Skeletal muscle tissue (tissue), 4 donors: ENCODE measurements around the gene RPS6KB2. TPM values are rescaled to one million over a fixed set of nuclear protein-coding genes. Genes with fewer than 3 reads are reported as not detected.
"Not testable (repeated sequence)": the region's sequence is repeated elsewhere in the genome, so short reads cannot be mapped to it uniquely, and the experiment has no call there.

Experiments used
- H3K27ac ChIP-seq: one replicate; pipeline ENCODE4 v1.7.0; 2013; ENCODE audit warnings: mild to moderate bottlenecking, low read depth, low read length, inconsistent platforms
- H3K27me3 ChIP-seq, 3 donors: one replicate each; pipeline ENCODE4 v1.7.0; 2013; ENCODE audit warnings: low read length in 3 of 3; ENCODE audit not compliant: control insufficient read depth in 3 of 3, insufficient read depth in 3 of 3
- H3K36me3 ChIP-seq, 3 donors: one replicate each; pipeline ENCODE4 v1.7.0; 2013; ENCODE audit warnings: low read length in 3 of 3; ENCODE audit not compliant: control insufficient read depth in 3 of 3, insufficient read depth in 3 of 3
- H3K4me1 ChIP-seq, 3 donors: one replicate each; pipeline ENCODE4 v1.7.0; 2013; ENCODE audit warnings: low read length in 3 of 3, mild to moderate bottlenecking in 3 of 3; ENCODE audit not compliant: control insufficient read depth in 3 of 3, insufficient read depth in 3 of 3
- H3K4me3 ChIP-seq, 3 donors: one replicate each; pipeline ENCODE4 v1.7.0; 2013; ENCODE audit warnings: low read length in 3 of 3
- H3K9ac ChIP-seq, 3 donors: one replicate each; pipeline ENCODE4 v1.7.0; 2013; ENCODE audit warnings: low read length in 3 of 3, mild to moderate bottlenecking in 3 of 3, moderate library complexity in 2 of 3, low read depth in 1 of 3
- H3K9me3 ChIP-seq, 3 donors: one replicate each; pipeline ENCODE4 v1.7.0; 2013; ENCODE audit warnings: low read length in 3 of 3; ENCODE audit not compliant: control insufficient read depth in 3 of 3
- total RNA-seq: library from RNA; depleted of rRNA; stranded (reverse); fragments of >200 nt; gene quantifications from one replicate; pipeline ENCODE4 v1.2.3, GENCODE V29; 2014
- donor health status: Osteomylitis.

Gene RPS6KB2
- total RNA-seq, 1 donor from 2014 or later = 23.5 TPM

- H3K36me3 ChIP-seq, H3K9me3 ChIP-seq, H3K27me3 ChIP-seq, H3K27ac ChIP-seq: not testable (repeated sequence)
- H3K9ac ChIP-seq = peak overlapping the region in 1 of 3 donors; percentile 43
- H3K4me1 ChIP-seq = peaks cover 19 to 28% (median 21%) of the 10 kb centered on the region in 3 donors
- H3K4me3 ChIP-seq = peak overlapping the region; percentile 69 to 76 (median 73)
Observed at GRCh38 chr11:67465530-67465929, 37.2 kb downstream of the RPS6KB2 start.

- Histone ChIP-seq H3K4me3 (no peak overlapping the region), H3K27ac (no peak overlapping the region), H3K27me3 (no peaks in the 10 kb centered on the region), H3K9me3 (no peaks in the 10 kb centered on the region), H3K9ac (no peak overlapping the region), H3K4me1 (peaks cover 19 to 28% (median 21%) of the 10 kb centered on the region in 3 donors), H3K36me3 (peaks cover 0 to 2% (median 0%) of the 10 kb centered on the region in 3 donors)
Observed at GRCh38 chr11:67466367-67466766, 38.1 kb downstream of the RPS6KB2 start.

GRCh38 chr11:67466962-67467771 is 38.9 kb downstream of the RPS6KB2 start:
- no peaks in the 10 kb centered on the region for H3K9me3 ChIP-seq
- H3K27me3 ChIP-seq = no peaks in the 10 kb centered on the region
- peaks cover 0 to 2% (median 0%) of the 10 kb centered on the region in 3 donors for H3K36me3 ChIP-seq
- H3K4me1 ChIP-seq = peaks cover 19 to 28% (median 21%) of the 10 kb centered on the region in 3 donors
- peak overlapping the region in 1 of 3 donors; percentile 33 for H3K9ac ChIP-seq
- no peak overlapping the region for H3K27ac ChIP-seq
- H3K4me3 ChIP-seq = no peak overlapping the region

- Histone ChIP-seq H3K9ac (peak overlapping the region; percentile 10 to 85 (median 83)), H3K27ac (peak overlapping the region; percentile 76)
Observed at GRCh38 chr11:67468056-67468455, 39.8 kb downstream of the RPS6KB2 start.

GRCh38 chr11:67468456-67468758 is 40.1 kb downstream of the RPS6KB2 start:
- H3K9ac ChIP-seq = peak overlapping the region; percentile 10 to 85 (median 83)
- H3K9me3 ChIP-seq = no peaks in the 10 kb centered on the region
- H3K27me3 ChIP-seq = peaks cover 0 to 2% (median 0%) of the 10 kb centered on the region in 3 donors
- peaks cover 19 to 28% (median 21%) of the 10 kb centered on the region in 3 donors for H3K4me1 ChIP-seq
- peak overlapping the region; percentile 71 to 84 (median 84) for H3K4me3 ChIP-seq
- peak overlapping the region; percentile 76 for H3K27ac ChIP-seq
- peaks cover 0 to 2% (median 0%) of the 10 kb centered on the region in 3 donors for H3K36me3 ChIP-seq

More at GRCh38 chr11:67468056-67468455, 39.8 kb downstream of the RPS6KB2 start:
- Histone ChIP-seq H3K4me1 (peaks cover 19 to 28% (median 21%) of the 10 kb centered on the region in 3 donors), H3K27me3 (no peaks in the 10 kb centered on the region), H3K36me3 (peaks cover 0 to 2% (median 0%) of the 10 kb centered on the region in 3 donors), H3K4me3 (peak overlapping the region; percentile 71 to 84 (median 84)), H3K9me3 (no peaks in the 10 kb centered on the region)

- peak within 1 kb of the TSS; percentile 87 to 92 (median 88) for H3K4me3 ChIP-seq
- peak within 1 kb of the TSS; percentile 76 for H3K27ac ChIP-seq
- H3K4me1 ChIP-seq = peaks cover 16 to 24% (median 17%) of the 10 kb centered on the region in 3 donors
- peaks cover 0 to 2% (median 0%) of the 10 kb centered on the region in 3 donors for H3K27me3 ChIP-seq
- H3K9ac ChIP-seq = peak within 1 kb of the TSS; percentile 87 to 96 (median 95)
- peaks cover 0 to 2% (median 0%) of the 10 kb centered on the region in 3 donors for H3K36me3 ChIP-seq
- H3K9me3 ChIP-seq = no peaks in the 10 kb centered on the region
Observed at GRCh38 chr11:67468759-67469507, 40.6 kb downstream of the RPS6KB2 start, which contains the start of gene TMEM134. TSS of gene TMEM134 (minus strand) at chr11:67469251. CDS start at chr11:67469192, 59 bp downstream.

- H3K27me3 ChIP-seq = peaks cover 0 to 2% (median 0%) of the 10 kb centered on the region in 3 donors
- peak overlapping the region; percentile 87 to 92 (median 88) for H3K4me3 ChIP-seq
- H3K36me3 ChIP-seq = peaks cover 0 to 2% (median 0%) of the 10 kb centered on the region in 3 donors
- H3K9me3 ChIP-seq = no peaks in the 10 kb centered on the region
- peak overlapping the region; percentile 87 to 96 (median 95) for H3K9ac ChIP-seq
- H3K4me1 ChIP-seq = peaks cover 12 to 19% (median 13%) of the 10 kb centered on the region in 3 donors
- H3K27ac ChIP-seq = peak overlapping the region; percentile 72
Observed at GRCh38 chr11:67469508-67469811, 41.2 kb downstream of the RPS6KB2 start.

- H3K9me3 ChIP-seq = no peaks in the 10 kb centered on the region
- H3K27me3 ChIP-seq = peaks cover 0 to 2% (median 0%) of the 10 kb centered on the region in 3 donors
- H3K4me3 ChIP-seq = no peak overlapping the region
- peaks cover 0 to 2% (median 0%) of the 10 kb centered on the region in 3 donors for H3K36me3 ChIP-seq
- H3K4me1 ChIP-seq = peaks cover 9 to 13% (median 13%) of the 10 kb centered on the region in 3 donors
- no peak overlapping the region for H3K9ac ChIP-seq
- no peak overlapping the region for H3K27ac ChIP-seq
Observed at GRCh38 chr11:67470337-67471002, 42.2 kb downstream of the RPS6KB2 start.

GRCh38 chr11:67472882-67473281 is 44.6 kb downstream of the RPS6KB2 start:
- Histone ChIP-seq H3K27me3 (peaks cover 0 to 2% (median 0%) of the 10 kb centered on the region in 3 donors), H3K4me1 (peaks cover 7% of the 10 kb centered on the region in 3 donors), H3K27ac (no peak overlapping the region), H3K36me3 (no peaks in the 10 kb centered on the region), H3K9ac (no peak overlapping the region), H3K9me3 (no peaks in the 10 kb centered on the region), H3K4me3 (no peak overlapping the region)
